ENCODE measurements around the gene WHAMM. TPM values are rescaled to one million over a fixed set of nuclear protein-coding genes. Genes with fewer than 3 reads are reported as not detected.

Gene WHAMM
- total RNA-seq, 5 donors from 2014 or later (not counting 1 experiment from before 2014, with no cell fraction given): 28.1 to 60.8 (median 34.1) TPM

GRCh38 chr15:82838096-82838735, 28.8 kb downstream of the WHAMM start:
- H3K27ac ChIP-seq (ENCODE audit: low read length): no peak overlapping the region
- Mint-ChIP-seq H3K4me1 (peaks cover 2 to 8% (median 2%) of the 10 kb centered on the region in 3 donors), H3K27ac (no peak overlapping the region)

GRCh38 chr15:82839136-82839535, 29.7 kb downstream of the WHAMM start:
- Mint-ChIP-seq H3K27ac (no peak overlapping the region), H3K27me3 (no peaks in the 10 kb centered on the region), H3K4me1 (peaks cover 0 to 13% (median 3%) of the 10 kb centered on the region in 3 donors), H3K36me3 (peaks cover 44% of the 10 kb centered on the region), H3K9me3 (peaks cover 3 to 8% (median 4%) of the 10 kb centered on the region in 3 donors), H3K4me3 (no peak overlapping the region)
- no peak overlapping the region for H3K27ac ChIP-seq (ENCODE audit: low read length)
- peaks cover 7 to 31% of the 10 kb centered on the region in 2 donors for H3K36me3 ChIP-seq (ENCODE audit: control insufficient read depth in 2 of 2, extremely low read depth in 1 of 2, insufficient read depth in 1 of 2, low read length in 1 of 2)
- H3K27me3 ChIP-seq (replicated peaks in 1 of 2; ENCODE audit: control insufficient read depth in 2 of 2, extremely low read depth in 1 of 2, insufficient read depth in 2 of 2, low read length in 1 of 2): no peaks in the 10 kb centered on the region
- CTCF ChIA-PET: no interaction called here
- no peaks in the 10 kb centered on the region for H3K4me1 ChIP-seq (ENCODE audit: control insufficient read depth in 1 of 2, extremely low read depth in 1 of 2, insufficient read depth in 2 of 2, low read length in 2 of 2)
- DNase-seq (no peak), ATAC-seq (replicated peaks in 1 of 4) (no peak)
- POLR2A ChIA-PET: no interaction called here
- H3K9me3 ChIP-seq: no peaks in the 10 kb centered on the region
- H3K4me3 ChIP-seq (ENCODE audit: control insufficient read depth in 1 of 2, extremely low read depth in 1 of 2, low read length in 1 of 2): no peak overlapping the region

More at GRCh38 chr15:82838096-82838735, 28.8 kb downstream of the WHAMM start:
- WGBS (ENCODE audit: insufficient coverage): 97% methylated on average over 8 of the region's 14 CpGs
- POLR2A ChIA-PET: no interaction called here
- Histone ChIP-seq H3K4me1 (ENCODE audit: control insufficient read depth in 1 of 2, extremely low read depth in 1 of 2, insufficient read depth in 2 of 2, low read length in 2 of 2) (no peaks in the 10 kb centered on the region), H3K27me3 (replicated peaks in 1 of 2; ENCODE audit: control insufficient read depth in 2 of 2, extremely low read depth in 1 of 2, insufficient read depth in 2 of 2, low read length in 1 of 2) (no peaks in the 10 kb centered on the region), H3K36me3 (ENCODE audit: control insufficient read depth in 2 of 2, extremely low read depth in 1 of 2, insufficient read depth in 1 of 2, low read length in 1 of 2) (peaks cover 10 to 40% of the 10 kb centered on the region in 2 donors), H3K9me3 (no peaks in the 10 kb centered on the region), H3K4me3 (ENCODE audit: control insufficient read depth in 1 of 2, extremely low read depth in 1 of 2, low read length in 1 of 2) (no peak overlapping the region)
- DNase-seq (no peak), ATAC-seq (replicated peaks in 1 of 4) (peak in 2 of 4 experiments; percentile 21 to 38)
- Mint-ChIP-seq H3K4me3 (no peak overlapping the region), H3K27me3 (no peaks in the 10 kb centered on the region), H3K9me3 (peaks cover 2 to 5% (median 3%) of the 10 kb centered on the region in 3 donors), H3K36me3 (peaks cover 48% of the 10 kb centered on the region)
- CTCF ChIA-PET: no interaction called here

GRCh38 chr15:82840166-82840565, 30.7 kb downstream of the WHAMM start:
- H3K27me3 Mint-ChIP-seq: no peaks in the 10 kb centered on the region
- Histone ChIP-seq H3K9me3 (no peaks in the 10 kb centered on the region), H3K4me1 (ENCODE audit: control insufficient read depth in 1 of 2, extremely low read depth in 1 of 2, insufficient read depth in 2 of 2, low read length in 2 of 2) (peaks cover 0 to under 1% of the 10 kb centered on the region in 2 experiments), H3K27me3 (replicated peaks in 1 of 2; ENCODE audit: control insufficient read depth in 2 of 2, extremely low read depth in 1 of 2, insufficient read depth in 2 of 2, low read length in 1 of 2) (no peaks in the 10 kb centered on the region), H3K4me3 (ENCODE audit: control insufficient read depth in 1 of 2, extremely low read depth in 1 of 2, low read length in 1 of 2) (no peak overlapping the region), H3K36me3 (ENCODE audit: control insufficient read depth in 2 of 2, extremely low read depth in 1 of 2, insufficient read depth in 1 of 2, low read length in 1 of 2) (peaks cover 7 to 24% of the 10 kb centered on the region in 2 donors), H3K27ac (ENCODE audit: low read length) (no peak overlapping the region)
- peaks cover 3 to 8% (median 4%) of the 10 kb centered on the region in 3 donors for H3K9me3 Mint-ChIP-seq
- ChIA-PET CTCF (no interaction called here), POLR2A (no interaction called here)
- peaks cover 6 to 20% (median 10%) of the 10 kb centered on the region in 3 donors for H3K4me1 Mint-ChIP-seq
- H3K27ac Mint-ChIP-seq: no peak overlapping the region
- ATAC-seq (replicated peaks in 1 of 4) (no peak), DNase-seq (no peak)
- WGBS (ENCODE audit: insufficient coverage): no CpG with 5 or more reads among the region's 4 CpGs
- H3K4me3 Mint-ChIP-seq: no peak overlapping the region
- peaks cover 35% of the 10 kb centered on the region for H3K36me3 Mint-ChIP-seq

GRCh38 chr15:82843566-82843965, 34.1 kb downstream of the WHAMM start:
- peaks cover 0 to 8% (median 4%) of the 10 kb centered on the region in 3 donors for H3K9me3 Mint-ChIP-seq

GRCh38 chr15:82845686-82846085, 36.3 kb downstream of the WHAMM start:
- Mint-ChIP-seq H3K27ac (no peak overlapping the region), H3K4me1 (peaks cover 7 to 21% (median 15%) of the 10 kb centered on the region in 3 donors), H3K27me3 (no peaks in the 10 kb centered on the region), H3K36me3 (peaks cover 5% of the 10 kb centered on the region), H3K4me3 (no peak overlapping the region), H3K9me3 (peaks cover 0 to 8% (median 2%) of the 10 kb centered on the region in 3 donors)
- Histone ChIP-seq H3K36me3 (ENCODE audit: control insufficient read depth in 2 of 2, extremely low read depth in 1 of 2, insufficient read depth in 1 of 2, low read length in 1 of 2) (peaks cover 0 to under 1% of the 10 kb centered on the region in 2 donors), H3K9me3 (no peaks in the 10 kb centered on the region), H3K27ac (ENCODE audit: low read length) (no peak overlapping the region), H3K27me3 (replicated peaks in 1 of 2; ENCODE audit: control insufficient read depth in 2 of 2, extremely low read depth in 1 of 2, insufficient read depth in 2 of 2, low read length in 1 of 2) (peaks cover 0 to 2% of the 10 kb centered on the region in 2 experiments), H3K4me1 (ENCODE audit: control insufficient read depth in 1 of 2, extremely low read depth in 1 of 2, insufficient read depth in 2 of 2, low read length in 2 of 2) (peaks cover 2 to 7% of the 10 kb centered on the region in 2 experiments), H3K4me3 (ENCODE audit: control insufficient read depth in 1 of 2, extremely low read depth in 1 of 2, low read length in 1 of 2) (no peak overlapping the region)
- POLR2A ChIA-PET: interaction anchor here in 1 of 2 donors (0.6 kb wide), 1 partner anchor 79 kb away, joined by 4 read pairs; no protein-coding TSS in a partner anchor
- DNase-seq: no peak
- WGBS (ENCODE audit: insufficient coverage): 72% methylated on average over 4 of the region's 7 CpGs
- no peak for ATAC-seq (replicated peaks in 1 of 4)
- CTCF ChIA-PET: interaction anchor here in 1 of 2 donors (0.7 kb wide), 1 partner anchor 154 kb away, joined by 5 read pairs; no protein-coding TSS in a partner anchor

More at GRCh38 chr15:82843566-82843965, 34.1 kb downstream of the WHAMM start:
- Mint-ChIP-seq H3K4me1 (peaks cover 7 to 13% (median 11%) of the 10 kb centered on the region in 3 donors), H3K27ac (no peak overlapping the region), H3K27me3 (no peaks in the 10 kb centered on the region), H3K36me3 (peaks cover 5% of the 10 kb centered on the region), H3K4me3 (no peak overlapping the region)
- ChIA-PET POLR2A (no interaction called here), CTCF (no interaction called here)
- no peak for DNase-seq
- H3K27me3 ChIP-seq (replicated peaks in 1 of 2; ENCODE audit: control insufficient read depth in 2 of 2, extremely low read depth in 1 of 2, insufficient read depth in 2 of 2, low read length in 1 of 2): peaks cover 0 to under 1% of the 10 kb centered on the region in 2 experiments
- no peak overlapping the region for H3K4me3 ChIP-seq (ENCODE audit: control insufficient read depth in 1 of 2, extremely low read depth in 1 of 2, low read length in 1 of 2)
- no peak overlapping the region for H3K27ac ChIP-seq (ENCODE audit: low read length)
- peaks cover 0 to 2% of the 10 kb centered on the region in 2 experiments for H3K4me1 ChIP-seq (ENCODE audit: control insufficient read depth in 1 of 2, extremely low read depth in 1 of 2, insufficient read depth in 2 of 2, low read length in 2 of 2)
- no peak for ATAC-seq (replicated peaks in 1 of 4)
- H3K36me3 ChIP-seq (ENCODE audit: control insufficient read depth in 2 of 2, extremely low read depth in 1 of 2, insufficient read depth in 1 of 2, low read length in 1 of 2): no peaks in the 10 kb centered on the region
- no peaks in the 10 kb centered on the region for H3K9me3 ChIP-seq
- WGBS (ENCODE audit: insufficient coverage): 86% methylated on average over 1 of the region's 3 CpGs

- Mint-ChIP-seq H3K27me3 (no peaks in the 10 kb centered on the region), H3K27ac (no peak overlapping the region), H3K4me3 (no peak overlapping the region), H3K9me3 (peaks cover 0 to 8% (median 2%) of the 10 kb centered on the region in 3 donors), H3K36me3 (peaks cover 5% of the 10 kb centered on the region), H3K4me1 (peaks cover 7 to 21% (median 15%) of the 10 kb centered on the region in 3 donors)
- H3K27me3 ChIP-seq (replicated peaks in 1 of 2; ENCODE audit: control insufficient read depth in 2 of 2, extremely low read depth in 1 of 2, insufficient read depth in 2 of 2, low read length in 1 of 2): peaks cover 0 to 2% of the 10 kb centered on the region in 2 experiments
- no peaks in the 10 kb centered on the region for H3K9me3 ChIP-seq
- no peak for DNase-seq
- ChIA-PET POLR2A (no interaction called here), CTCF (no interaction called here)
- H3K36me3 ChIP-seq (ENCODE audit: control insufficient read depth in 2 of 2, extremely low read depth in 1 of 2, insufficient read depth in 1 of 2, low read length in 1 of 2): peaks cover 0 to 3% of the 10 kb centered on the region in 2 donors
- no peak overlapping the region for H3K27ac ChIP-seq (ENCODE audit: low read length)
- no CpG with 5 or more reads among the region's 4 CpGs for WGBS (ENCODE audit: insufficient coverage)
- H3K4me3 ChIP-seq (ENCODE audit: control insufficient read depth in 1 of 2, extremely low read depth in 1 of 2, low read length in 1 of 2): no peak overlapping the region
- ATAC-seq (replicated peaks in 1 of 4): no peak
- H3K4me1 ChIP-seq (ENCODE audit: control insufficient read depth in 1 of 2, extremely low read depth in 1 of 2, insufficient read depth in 2 of 2, low read length in 2 of 2): peaks cover 2 to 7% of the 10 kb centered on the region in 2 experiments
Observed at GRCh38 chr15:82846621-82847020, 37.2 kb downstream of the WHAMM start.

Measured in T-cell (primary cell).